Kidney glomerular epithelial cell (primary cell): ENCODE measurements around the gene RAD9A.
"Not testable (repeated sequence)": the region's sequence is repeated elsewhere in the genome, so short reads cannot be mapped to it uniquely, and the experiment has no call there.

ENCODE experiments used
- DNase-seq: peaks from one replicate; lab custom pipeline; 2025; lab: John Stamatoyannopoulos, UW

Gene RAD9A

DNA sequence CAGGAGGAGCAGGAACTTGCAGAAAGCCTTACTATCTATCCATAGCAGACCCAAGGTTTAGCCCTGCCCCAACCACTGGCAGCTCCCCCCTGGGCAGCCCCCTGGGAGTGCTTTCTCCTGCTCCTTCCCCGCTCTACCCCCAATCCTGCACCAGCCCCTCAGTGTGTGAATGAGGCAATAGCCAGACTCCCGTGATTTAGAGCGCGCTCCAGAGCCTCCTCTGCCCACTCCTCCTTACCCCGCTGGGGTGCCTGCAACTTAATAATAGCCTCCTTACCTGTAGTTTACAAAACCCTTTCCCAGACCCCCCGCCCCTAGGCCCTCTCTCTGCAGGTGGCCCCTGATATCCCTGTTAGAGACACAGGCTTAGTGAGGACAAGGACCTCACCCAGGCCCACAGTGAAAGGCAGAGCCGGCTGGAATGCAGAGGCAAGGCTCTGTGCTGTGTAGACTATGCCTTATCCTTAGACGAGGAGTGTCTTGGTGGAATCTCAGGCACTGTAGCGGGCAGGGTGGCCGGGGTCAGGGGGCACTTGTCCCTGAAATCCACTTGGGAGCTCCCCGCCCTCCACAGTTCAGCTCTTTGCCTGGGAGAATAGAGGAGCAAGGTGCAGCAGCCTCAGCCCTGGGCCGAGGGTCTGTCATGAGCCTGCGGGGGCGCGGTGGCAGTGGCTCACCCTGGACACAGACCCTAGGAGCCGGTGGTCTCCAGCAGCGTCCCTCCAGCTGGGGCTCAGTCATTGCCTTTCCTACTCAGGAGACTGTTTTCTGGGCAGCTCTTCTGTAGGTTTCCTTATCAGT is 19.4 kb downstream of the RAD9A start:
- DNase-seq, result no peak

DNA sequence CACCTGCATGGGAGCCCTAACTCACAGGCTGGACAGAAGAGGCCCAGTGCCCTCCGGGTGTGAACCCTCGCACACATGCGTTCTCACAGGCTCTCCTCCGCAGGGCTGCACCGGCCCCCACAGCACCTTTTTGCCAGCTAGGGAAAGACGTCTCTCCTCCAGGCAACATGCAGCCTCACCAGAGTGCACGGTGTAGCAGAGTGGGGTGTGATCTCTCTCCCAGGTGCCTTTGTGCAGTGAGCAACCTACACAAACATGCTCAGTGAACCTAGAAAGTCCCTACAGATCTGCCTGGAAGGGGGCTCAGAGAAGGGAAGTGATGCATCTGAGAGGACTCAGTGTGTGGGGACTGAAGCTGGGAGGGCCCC is 20.0 kb downstream of the RAD9A start:
- DNase-seq, result no peak

DNA sequence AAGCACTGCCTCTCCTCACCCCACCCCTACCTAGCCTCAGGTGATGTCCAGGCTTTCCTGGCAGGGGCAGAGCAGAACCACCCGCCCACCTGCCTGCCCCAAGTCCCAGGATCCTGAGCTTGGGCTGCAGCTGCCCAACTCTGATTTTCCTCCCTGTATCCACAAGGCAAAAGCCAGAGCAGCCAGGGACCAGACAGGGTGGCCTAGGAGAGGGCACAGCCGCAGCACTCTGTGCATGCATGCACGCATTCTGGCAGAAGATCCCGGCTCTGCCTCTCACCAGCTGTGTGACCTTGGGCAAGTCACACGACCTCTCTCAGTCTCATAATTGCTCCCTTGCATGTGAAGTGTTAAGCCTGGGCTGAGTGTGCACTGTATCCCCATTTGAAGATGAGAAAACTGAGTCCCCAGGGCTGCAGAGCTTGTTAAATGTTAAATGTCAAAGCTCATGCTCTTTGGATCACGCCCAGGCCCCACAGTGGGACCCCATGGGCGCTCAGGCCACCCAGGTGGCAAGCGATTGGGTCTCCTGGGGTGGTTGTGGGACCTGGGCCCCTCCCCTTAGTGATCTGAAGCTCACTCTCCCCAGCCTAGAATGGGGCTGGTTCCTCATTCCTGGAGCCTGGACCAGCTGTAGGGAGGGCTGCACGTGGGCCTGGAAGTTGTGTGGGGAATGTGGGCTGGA is 20.9 kb downstream of the RAD9A start:
- no peak for DNase-seq

DNA sequence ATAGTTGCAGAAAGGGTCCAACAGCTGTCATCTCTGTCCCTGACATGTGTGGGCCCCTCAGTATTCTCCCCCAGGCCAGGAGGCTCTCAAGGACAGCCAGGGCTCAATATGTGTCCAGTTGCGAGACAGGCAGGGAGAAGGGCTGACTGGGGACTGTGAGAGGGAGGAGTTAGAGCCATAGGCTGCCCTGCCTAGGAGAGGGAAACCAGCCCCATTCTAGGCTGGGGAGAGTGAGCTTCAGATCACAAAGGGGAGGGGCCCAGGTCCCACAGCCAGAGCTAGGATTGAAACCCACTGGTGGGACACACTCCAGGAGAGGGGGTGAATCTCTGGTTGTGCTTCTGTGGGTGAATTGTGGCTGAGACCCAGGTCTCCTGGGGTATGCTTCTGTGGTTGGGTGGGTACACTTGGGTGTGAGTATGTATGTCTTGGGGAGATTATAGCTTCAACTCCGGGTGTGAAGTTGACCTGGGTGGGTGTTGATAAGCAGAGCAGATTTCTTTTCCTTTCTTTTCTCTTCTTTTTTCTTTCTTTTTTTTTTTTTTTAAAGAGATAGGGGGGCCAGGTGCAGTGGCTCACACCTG is 21.6 kb downstream of the RAD9A start:
- DNase-seq, result no peak

DNA sequence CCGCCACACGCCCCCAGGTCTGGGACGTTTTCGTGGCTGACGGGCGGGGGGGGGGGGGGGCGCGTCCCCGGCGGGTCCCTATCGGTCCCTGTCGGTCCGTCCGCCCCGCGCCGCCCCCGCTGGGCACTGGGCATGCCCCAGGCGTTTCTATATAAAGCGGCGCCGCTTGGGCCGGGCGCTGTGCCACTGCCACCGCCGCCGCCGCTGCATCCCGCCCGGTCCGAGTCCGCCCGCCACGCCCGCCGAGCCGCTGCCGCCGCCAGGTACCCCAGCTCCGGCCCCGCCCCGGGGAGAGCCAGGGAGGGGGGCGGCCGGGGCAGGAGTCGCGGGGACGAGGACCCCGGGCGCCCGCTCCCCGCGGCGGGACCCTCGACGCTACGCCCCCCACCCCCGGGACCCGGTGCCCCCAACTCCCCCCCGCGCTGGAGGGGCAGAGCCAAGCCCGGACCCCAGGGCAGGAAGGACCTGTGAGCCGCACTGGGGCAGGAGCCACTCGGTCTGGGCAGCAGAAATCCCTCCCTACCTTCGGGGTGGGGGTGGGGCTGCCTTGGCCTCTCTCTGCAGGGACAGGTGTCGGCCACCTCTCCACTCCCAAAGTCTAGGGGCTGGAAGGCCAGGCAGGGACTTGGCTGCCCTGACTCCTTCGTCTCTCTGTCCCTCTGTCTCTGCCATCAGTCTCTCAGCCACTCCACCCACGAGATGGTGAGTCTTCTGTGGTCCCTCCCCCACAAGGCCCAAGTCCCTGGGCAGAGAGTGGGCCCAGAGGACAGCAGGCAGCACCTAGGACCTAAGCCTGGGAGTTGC is 23.9 kb downstream of the RAD9A start, which contains the start of gene CARNS1:
CARNS1 (plus strand) TSS at position 178 of the 804 bp plus-strand sequence; CDS start at position 700, 522 bp downstream.
- DNase-seq, result no peak

DNA sequence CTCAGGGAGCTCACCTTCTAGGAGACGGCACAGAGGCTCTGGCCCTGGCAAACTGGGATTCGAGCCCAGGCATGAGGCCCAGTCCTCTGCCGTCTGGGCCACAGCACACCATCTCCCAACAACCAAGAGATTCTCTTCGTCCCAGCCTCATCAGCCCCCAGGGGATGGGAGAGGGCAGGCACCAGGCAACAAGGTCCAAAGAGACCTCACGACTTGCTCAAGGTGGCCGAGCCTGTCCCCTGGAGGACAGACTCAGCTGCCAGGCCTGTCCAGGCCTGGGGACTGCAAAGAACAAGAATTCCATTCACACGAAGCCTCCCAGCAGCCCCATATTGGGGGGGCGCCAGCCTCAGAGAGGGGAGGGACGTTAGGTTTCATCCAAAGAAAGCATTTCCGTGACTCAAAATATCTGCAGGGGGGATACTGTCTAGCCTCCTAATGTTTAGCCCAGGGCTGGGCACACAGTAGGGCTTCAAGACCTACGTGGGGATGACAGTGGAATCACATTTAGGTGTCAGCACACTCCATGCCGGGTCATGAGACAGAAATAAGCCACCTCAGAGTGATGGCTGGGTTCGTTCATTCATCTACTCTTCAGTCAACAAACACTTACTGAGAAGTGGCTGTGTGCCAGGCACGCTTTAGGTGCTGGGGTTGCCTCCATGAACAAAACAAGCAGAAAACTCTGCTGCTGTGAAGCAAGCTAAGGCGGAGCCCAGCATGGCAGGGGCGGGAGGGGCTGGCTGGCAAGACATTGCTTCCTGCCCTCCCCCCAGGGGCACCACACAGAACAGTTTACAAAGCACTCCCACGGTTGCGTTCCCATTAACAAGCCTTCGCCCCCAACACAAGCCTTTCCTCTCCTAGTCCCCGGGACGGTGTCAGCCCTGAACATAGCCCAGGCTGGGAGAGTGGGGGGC is 24.9 kb downstream of the RAD9A start:
- no peak for DNase-seq

DNA sequence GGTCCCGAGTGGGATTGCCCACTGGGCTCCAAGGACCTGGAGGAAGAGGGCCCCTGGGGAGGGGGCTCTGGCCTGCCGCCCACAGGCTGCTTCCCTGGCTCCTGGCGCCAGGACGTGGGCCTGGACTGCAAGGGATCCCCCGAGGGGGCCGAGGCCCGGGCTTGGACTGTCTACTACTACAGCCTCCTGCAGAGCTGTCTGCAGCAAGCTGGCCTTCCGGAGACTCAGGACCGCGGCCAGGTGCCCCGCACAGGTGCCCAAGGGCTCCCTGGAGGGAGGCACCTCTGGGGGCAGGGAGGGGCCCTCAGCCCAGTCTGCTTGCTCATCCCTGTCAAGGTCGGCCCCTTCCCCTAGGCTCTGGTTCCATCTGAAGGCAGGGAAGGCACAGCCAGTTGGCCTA is 25.6 kb downstream of the RAD9A start:
- no peak for DNase-seq

DNA sequence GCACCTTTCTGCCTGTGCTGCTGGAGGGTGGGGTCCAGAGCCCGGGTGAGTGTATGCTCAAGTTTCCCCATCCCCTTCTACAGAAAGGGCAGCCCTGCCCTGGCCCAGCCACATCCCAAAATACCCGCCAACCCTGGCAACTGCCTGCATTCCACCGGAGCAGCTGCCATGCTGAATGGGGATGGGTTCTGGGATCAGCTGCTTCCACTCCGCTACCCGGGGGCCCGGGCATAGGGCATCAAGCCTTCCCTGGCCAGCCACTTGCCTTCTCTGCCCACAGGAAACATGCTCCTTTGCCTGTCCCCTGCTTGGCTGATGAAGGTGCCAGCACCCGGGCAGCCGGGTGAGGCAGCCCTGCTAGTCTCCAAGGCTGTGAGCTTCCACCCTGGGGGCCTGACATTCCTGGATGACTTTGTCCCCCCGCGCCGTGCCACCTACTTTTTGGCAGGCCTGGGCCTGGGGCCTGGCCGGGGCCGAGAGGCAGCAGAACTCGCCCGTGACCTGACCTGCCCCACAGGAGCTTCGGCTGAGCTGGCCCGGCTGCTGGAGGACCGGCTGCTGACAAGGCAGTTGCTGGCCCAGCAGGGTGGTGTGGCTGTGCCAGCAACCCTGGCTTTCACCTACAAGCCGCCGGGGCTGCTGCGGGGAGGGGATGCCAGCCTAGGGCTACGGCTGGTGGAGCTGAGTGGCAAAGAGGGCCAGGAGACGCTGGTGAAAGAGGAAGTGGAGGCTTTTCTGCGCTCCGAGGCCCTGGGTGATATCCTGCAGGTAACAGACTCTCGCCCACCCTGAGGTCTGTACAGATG is 26.9 kb downstream of the RAD9A start:
- no peak for DNase-seq

DNA sequence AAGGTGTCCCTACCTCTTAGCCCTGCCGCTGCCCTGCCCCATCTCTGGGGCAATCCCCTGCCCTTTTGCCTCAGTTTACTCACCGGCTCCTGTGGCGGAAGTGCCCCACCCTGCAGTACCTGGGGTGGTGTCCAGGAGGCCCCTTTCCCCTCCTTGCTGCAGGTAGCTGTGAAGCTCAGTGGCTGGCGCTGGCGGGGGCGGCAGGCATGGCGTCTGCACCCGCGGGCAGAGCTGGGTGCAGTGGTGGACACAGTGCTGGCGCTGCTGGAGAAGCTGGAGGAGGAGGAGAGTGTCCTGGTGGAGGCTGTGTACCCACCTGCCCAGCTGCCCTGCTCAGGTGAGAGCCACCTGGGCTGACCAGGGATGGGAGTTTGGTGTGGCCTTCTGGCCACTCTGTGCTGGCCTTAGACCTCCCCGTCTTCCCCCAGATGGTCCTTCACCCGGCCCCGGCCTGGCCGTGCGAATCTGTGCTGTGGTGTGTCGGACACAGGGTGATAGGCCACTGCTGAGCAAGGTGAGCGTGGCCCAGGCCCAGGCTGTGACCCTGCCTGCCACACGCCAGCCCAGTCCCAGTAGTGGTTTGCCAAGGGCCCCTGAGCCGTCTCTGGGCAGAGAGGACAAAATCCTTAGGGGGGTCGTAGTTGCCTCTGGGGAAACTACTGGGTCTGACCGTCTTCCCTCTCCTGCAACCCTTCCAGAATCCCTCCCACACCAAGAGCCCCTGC is 27.7 kb downstream of the RAD9A start:
- DNase-seq, result no peak

DNA sequence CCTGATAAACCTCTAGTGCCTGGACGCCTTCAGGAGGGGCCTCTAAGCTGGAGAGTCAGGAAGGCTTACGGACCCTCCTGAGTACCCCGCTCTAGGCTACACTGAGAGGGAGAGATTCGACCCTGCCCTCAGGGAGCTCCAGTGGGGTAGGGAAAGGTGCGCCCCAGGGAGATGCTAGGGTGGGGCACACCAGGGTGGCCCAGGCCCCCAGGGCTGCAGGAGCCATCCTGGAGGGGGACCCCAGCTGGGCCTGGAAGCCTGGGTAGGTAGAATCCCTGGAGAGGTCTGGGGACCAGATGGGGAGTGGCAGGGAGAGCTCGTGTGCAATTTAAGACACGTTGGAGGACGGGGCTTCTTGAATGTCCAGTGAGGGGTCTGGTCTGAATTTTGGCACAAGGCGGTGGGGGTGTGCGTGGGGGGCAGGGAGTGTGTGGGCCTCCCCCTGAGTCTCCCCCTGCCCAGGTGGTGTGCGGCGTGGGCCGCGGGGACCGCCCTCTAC is 28.4 kb downstream of the RAD9A start:
- DNase-seq, result no peak

DNA sequence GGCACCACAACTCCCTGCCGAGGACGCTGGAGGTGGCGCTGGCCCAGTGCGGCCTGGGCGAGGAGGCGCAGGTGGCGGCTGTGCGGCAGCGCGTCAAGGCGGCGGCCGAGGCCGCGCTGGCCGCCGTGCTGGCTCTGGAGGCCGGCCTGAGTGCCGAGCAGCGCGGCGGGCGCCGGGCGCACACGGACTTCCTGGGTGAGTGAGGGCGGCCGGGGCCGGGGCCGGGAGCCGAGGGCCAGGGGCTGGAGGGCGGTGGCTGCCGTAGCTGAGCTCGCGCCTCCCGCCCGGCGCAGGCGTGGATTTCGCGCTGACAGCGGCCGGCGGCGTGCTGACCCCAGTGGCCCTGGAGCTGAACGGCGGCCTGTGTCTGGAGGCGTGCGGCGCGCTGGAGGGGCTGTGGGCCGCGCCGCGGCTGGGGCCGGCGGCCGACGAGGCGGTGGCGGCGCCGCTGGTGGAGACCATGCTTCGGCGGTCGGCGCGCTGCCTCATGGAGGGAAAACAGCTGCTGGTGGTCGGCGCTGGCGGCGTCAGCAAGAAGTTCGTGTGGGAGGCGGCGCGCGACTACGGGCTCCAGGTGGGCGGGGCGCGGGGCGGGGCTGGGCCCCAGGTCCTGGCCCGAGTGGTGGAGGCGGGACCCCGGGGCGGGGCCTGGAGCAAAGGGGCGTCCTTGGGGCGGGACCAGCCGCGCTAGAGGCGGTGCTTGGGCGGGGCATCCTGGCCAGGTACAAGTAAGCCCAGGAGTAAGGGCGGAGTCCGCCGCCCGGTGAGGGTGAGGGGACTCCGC is 29.1 kb downstream of the RAD9A start:
- peak; percentile 68 for DNase-seq

DNA sequence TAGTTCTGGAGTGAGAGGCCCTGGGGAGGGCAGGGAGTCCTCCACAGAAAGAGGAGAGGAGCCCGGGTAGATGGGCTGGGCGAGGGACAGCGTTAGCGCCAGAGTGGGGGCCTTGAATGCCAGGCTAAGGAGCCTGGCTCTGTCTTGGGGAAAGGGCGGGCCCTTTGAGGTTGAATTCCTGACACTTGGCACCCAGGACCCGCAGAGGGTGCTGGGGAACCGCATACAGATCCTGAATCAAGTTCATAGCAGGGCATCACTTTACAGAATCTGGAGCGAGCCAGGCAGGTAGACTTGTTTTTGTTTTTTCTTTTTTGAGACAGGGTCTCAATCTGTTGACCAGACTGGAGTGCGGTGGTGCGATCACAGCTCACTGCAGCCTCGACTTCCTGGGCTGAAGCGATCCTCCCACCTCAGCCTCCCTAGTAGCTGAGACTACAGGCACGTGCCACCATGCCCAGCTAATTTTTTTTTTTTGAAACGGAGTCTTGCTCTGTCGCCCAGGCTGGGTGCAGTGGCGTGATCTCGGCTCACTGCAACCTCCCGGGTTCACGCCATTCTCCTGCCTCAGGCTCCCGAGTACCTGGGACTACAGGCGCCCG is 29.7 kb downstream of the RAD9A start:
- DNase-seq, result no peak

DNA sequence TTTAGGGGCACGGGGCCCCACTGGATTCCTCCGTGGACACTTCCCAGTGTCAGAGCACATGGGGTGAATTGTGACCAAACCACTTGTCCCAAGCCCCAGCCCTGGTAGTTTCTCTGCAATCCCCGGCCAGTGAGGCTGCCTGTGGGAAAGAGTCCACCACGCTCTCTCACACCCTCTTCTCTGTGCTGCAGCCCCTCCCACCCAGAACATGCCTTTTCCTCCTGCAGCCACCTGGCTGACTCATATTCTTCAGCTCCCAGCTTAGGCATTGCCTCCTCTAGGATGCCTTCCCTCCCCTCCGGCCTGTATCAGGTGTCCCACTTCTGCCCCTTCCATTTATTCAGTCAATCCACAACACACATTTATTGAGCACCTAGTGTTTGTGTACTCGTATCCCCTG is 31.1 kb downstream of the RAD9A start:
- DNase-seq, result no peak

DNA sequence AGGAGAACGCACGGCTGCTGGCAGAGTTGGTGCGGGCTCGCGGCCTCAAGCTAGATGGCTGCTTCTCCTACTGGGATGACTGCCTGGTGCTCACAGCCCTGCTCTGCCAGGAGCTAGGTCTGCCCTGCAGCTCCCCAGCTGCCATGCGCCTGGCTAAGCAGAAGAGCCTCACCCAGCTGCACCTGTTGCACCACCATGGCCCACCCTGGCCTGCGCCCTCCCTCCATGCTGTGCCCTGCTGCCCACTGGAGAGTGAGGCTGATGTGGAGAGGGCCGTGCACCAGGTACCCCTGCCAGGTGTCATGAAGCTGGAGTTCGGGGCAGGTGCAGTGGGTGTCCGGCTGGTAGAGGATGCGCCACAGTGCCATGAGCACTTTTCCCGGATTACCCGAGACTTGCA is 31.7 kb downstream of the RAD9A start:
- DNase-seq, result no peak

DNA sequence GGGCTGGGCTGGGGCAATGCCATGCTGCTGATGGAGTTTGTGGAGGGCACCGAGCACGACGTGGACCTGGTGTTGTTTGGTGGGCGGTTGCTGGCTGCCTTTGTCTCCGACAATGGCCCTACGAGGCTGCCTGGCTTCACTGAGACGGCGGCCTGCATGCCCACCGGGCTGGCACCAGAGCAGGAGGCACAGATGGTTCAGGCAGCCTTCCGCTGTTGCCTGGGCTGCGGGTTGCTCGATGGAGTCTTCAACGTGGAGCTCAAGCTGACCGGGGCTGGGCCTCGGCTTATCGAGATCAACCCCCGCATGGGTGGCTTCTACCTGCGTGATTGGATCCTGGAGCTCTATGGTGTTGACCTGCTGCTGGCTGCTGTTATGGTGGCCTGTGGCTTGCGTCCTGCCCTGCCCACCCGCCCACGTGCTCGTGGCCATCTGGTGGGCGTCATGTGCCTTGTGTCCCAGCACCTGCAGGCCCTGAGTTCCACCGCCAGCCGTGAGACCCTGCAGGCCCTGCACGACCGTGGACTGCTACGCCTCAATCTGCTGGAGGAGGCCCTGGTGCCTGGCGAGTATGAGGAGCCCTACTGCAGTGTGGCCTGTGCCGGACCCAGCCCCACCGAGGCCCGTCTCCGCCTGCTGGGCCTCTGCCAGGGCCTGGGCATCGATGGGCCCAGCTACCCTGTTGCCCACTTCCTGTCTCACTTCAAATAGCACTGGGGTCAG is 32.3 kb downstream of the RAD9A start:
- no peak for DNase-seq

DNA sequence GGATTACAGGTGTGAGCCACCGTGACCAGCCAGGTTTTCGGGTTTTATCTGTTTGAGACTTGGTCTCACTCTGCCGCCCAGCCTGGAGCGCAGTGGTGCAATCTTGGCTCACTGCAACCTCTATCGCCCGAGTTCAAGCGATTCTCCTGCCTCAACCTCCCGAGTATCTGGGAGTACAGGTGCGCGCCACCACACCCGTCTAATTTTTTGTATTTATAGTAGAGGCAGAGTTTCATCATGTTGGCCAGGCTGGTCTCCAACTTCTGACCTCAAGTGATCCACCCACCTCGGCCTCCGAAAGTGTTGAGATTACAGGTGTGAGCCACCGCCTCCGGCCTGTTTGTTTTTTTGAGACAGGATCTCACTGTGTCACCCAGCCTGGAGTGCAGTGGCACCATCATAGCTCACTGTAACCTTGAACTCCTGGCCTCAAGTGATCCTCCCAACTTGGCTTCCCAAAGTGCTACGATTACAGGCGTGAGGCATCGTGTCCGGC is 35.6 kb downstream of the RAD9A start:
- DNase-seq, result not testable (repeated sequence)
